ENCODE measurements around the gene PTRH2.
A peak's percentile ranks its signal among the peaks of the same experiment; 100 is the strongest.

Gene PTRH2

GRCh38 chr17:59699786-59700185, 7.4 kb downstream of the PTRH2 start:
- no peak overlapping the region for H3K27ac ChIP-seq
- TF ChIP-seq, protein P1, sequence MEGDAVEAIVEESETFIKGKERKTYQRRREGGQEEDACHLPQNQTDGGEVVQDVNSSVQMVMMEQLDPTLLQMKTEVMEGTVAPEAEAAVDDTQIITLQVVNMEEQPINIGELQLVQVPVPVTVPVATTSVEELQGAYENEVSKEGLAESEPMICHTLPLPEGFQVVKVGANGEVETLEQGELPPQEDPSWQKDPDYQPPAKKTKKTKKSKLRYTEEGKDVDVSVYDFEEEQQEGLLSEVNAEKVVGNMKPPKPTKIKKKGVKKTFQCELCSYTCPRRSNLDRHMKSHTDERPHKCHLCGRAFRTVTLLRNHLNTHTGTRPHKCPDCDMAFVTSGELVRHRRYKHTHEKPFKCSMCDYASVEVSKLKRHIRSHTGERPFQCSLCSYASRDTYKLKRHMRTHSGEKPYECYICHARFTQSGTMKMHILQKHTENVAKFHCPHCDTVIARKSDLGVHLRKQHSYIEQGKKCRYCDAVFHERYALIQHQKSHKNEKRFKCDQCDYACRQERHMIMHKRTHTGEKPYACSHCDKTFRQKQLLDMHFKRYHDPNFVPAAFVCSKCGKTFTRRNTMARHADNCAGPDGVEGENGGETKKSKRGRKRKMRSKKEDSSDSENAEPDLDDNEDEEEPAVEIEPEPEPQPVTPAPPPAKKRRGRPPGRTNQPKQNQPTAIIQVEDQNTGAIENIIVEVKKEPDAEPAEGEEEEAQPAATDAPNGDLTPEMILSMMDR (IDR thresholded peaks at IDR 0.05), result no peak
- no peak for TF ChIP-seq ZFX (IDR thresholded peaks at IDR 0.05; ENCODE audit: borderline replicate concordance)

DNA sequence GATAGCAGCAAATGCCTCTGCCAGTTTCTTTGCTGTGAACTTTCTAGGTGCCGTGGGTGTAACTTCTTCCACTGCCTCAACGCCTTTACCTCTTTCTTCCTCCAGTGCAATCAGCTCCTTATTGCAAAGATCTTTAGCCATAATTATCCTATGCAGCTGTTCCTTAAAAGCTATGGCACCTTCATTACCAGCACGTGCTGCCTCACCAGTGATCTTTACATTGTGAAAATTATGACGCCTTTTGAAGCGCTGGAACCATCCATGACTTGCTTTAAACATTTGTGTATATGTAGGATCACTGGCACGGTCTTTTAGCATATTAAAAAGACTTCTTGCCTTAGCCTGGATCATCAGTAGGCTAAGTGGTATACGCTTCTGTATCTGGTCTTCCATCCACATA, 8.0 kb downstream of the PTRH2 start:
- TF ChIP-seq, protein P1 (IDR thresholded peaks at IDR 0.05), result no peak
- TF ChIP-seq ZFX (IDR thresholded peaks at IDR 0.05; ENCODE audit: borderline replicate concordance), result no peak
- H3K27ac ChIP-seq, result no peak overlapping the region

- TF ChIP-seq ZFX (IDR thresholded peaks at IDR 0.05; ENCODE audit: borderline replicate concordance), result no peak
- no peak overlapping the region for H3K27ac ChIP-seq
These were observed 9.1 kb downstream of the PTRH2 start for GRCh38 chr17:59698143-59698542.

GRCh38 chr17:59696682-59697277, 10.4 kb downstream of the PTRH2 start:
- H3K27ac ChIP-seq, result peak overlapping the region; percentile 38
- no peak for TF ChIP-seq ZFX (IDR thresholded peaks at IDR 0.05; ENCODE audit: borderline replicate concordance)
- TF ChIP-seq, protein P1 (IDR thresholded peaks at IDR 0.05), result no peak

DNA sequence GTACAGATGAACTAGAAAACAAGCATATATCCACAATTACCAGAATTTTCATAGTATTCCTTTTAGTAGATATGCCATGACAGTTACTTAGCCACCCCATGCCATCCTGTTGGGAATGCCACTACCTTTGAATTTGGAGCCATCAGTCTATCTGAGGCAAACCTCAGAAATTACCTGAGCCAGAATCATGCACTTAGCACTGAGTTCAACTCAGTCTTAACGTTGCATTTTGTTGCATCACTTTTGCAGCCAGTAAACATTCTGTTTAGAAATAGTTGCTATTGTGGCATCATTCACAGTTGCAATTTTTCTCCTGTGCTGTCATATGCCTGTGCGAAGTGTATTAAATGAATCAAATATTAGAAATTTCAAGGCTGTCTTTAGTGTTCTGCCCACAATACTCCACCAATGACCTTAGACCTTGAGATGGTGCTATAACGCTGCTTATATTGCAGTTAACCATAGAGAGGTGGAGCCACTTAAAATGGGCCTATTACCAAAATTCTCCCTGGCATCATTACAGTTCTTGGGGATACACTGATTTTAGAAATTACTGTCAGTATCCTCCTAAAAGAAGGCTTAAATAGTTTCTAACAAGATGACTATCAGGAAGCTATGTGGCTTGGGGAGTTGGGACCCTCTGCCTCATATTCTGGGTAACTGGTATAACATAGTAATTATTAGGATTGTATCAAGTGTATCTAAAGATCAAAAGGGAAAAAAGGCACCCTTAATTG, 11.1 kb downstream of the PTRH2 start:
- TF ChIP-seq, protein P1 (IDR thresholded peaks at IDR 0.05), result no peak
- TF ChIP-seq ZFX (IDR thresholded peaks at IDR 0.05; ENCODE audit: borderline replicate concordance), result no peak
- H3K27ac ChIP-seq, result peak overlapping the region; percentile 38

DNA sequence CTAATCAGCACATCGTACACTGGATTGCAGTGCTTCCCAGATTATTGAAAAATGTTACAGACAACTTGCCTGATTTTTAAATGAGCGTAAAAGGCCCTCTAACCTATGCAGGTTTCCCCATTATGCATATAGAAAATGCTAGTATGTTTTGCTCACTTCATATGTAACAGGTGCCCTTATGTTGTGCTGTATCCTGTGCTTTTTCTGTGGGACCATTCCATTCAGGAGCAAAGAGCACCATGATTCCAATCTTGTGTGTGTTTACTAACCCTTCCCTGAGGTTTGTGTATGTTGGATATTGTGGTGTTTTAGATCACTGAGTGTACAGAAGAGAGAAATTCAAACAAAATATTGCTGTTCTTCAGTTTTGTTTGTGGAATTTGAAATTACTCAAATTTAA, 12.9 kb downstream of the PTRH2 start:
- H3K27ac ChIP-seq, result peak overlapping the region; percentile 38; the same call in 1 of the 2 replicates
- TF ChIP-seq ZFX (IDR thresholded peaks at IDR 0.05; ENCODE audit: borderline replicate concordance), result no peak
- TF ChIP-seq, protein P1 (IDR thresholded peaks at IDR 0.05), result no peak

DNA sequence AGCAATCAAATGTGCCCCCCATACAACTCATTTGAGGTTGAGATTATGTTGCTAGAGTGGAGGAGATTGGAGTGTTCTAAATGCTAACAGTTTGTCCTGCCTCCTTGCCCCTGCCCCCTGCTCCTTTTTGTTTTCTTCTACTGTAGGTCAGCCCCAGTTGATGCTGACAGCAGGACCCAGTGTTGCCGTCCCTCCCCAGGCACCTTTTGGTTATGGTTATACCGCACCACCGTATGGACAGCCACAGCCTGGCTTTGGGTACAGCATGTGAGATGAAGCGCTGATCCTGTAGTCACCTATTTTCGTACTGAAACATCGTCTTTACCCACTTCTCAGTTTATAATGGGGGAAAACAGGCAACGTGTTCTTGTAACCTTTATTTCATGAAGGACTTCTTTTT, 13.6 kb downstream of the PTRH2 start:
- peak overlapping the region; percentile 7; the same call in 1 of the 2 replicates for H3K27ac ChIP-seq
- no peak for TF ChIP-seq ZFX (IDR thresholded peaks at IDR 0.05; ENCODE audit: borderline replicate concordance)
- TF ChIP-seq, protein P1 (IDR thresholded peaks at IDR 0.05), result no peak
